HG03159 (cell line): ENCODE data around the gene DDHD1.
"Not testable (repeated sequence)": the region's sequence is repeated elsewhere in the genome, so short reads cannot be mapped to it uniquely, and the experiment has no call there.

ENCODE experiments used
- ATAC-seq: cut with Tn5 transposase; IDR thresholded peaks from one replicate; pipeline ENCODE4 v1.9.1; 2021; ENCODE audit warnings: mild to moderate bottlenecking, moderate library complexity; ENCODE audit not compliant: unreplicated experiment

The DDHD1 gene

DNA sequence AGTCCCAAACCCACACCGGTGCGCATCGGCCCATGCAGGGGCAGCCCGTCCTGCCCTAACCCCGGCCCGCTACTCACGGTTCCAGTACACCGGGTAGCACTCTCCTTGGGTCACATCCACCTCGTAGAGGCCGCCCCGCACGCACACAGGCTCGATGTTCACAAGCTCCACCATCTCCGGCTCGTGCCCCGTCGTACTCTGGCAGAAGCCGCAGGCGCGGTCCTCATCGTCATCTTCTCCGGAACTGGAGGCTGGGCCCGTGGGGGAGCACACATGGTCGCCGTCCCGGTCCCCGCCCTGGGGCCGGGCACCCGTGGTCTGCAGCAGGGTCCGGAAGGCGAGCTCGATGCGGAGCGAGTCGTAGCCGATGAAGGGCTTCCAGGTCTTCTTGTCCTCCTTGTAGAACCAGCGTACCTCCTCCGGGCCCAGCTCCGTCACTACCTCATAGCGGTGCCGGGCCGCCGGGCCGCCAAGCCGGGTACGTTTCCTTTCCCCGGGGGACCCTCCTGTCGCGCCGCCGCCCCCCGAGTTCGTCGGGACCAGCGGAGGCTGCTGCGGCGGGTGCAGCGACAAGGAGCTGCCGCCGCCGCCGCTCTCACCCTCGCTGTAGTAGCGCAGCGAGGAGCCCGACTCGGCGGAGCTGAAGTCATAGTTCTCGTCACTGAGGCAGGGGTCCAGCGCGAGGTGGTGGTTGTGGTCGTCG lies 788 bp downstream of the DDHD1 start:
- ATAC-seq: peak; percentile 28

DNA sequence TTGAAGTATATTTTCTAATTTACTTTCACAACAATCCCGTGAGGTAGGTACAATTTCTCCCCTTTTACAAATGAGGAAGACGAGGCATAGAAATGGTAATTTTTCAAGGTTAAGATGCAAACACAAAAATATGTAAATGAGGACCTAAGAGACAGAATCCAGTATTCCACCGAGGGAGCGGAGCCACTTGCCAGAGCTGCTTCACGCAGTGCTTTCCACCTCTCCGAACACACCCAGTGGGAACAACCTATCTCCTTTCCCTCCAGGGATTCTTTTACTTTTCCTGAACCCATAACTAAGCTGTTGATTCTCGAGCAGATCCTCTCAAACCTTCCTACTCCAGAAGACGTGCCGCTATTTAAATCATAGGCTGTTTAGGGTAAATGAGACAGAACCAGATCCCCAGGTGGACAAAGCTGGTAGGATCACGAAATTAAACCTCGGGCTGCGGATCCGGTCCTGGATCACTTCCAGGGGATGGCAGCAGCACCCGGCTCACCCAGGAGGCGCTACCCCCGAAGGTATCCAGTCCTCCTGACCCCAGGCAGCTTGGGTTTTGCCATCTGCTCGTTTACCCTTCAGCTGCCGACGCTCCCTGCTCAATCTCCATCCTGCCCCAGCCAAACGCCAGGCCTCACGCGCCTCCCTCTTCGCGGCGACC lies 1.5 kb downstream of the DDHD1 start:
- no peak for ATAC-seq

- ATAC-seq: no peak
These were observed 3.3 kb downstream of the DDHD1 start for GRCh38 chr14:53149668-53150316.

GRCh38 chr14:53148671-53149070 lies 4.5 kb downstream of the DDHD1 start:
- ATAC-seq: no peak

GRCh38 chr14:53147893-53148292 lies 5.2 kb downstream of the DDHD1 start:
- ATAC-seq: no peak

DNA sequence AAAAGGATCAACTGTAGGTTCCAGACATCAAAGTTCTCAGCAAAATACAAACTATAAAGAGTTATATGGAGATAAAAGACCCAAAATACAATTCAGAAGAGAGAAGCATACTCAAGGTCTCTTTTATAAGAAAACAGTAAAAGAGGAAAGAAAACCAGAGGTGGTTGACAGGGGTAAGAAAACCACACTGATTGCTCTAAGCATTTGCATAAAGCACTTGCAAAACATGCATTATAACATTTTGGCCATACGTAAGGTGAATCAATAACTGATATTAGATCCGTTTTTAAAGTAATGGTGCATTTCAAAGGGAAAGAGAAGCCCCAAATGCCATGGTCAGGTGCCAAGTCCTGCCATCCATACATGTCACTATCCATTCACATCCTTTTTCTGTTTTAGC lies 5.9 kb downstream of the DDHD1 start:
- peak; percentile 42 for ATAC-seq

DNA sequence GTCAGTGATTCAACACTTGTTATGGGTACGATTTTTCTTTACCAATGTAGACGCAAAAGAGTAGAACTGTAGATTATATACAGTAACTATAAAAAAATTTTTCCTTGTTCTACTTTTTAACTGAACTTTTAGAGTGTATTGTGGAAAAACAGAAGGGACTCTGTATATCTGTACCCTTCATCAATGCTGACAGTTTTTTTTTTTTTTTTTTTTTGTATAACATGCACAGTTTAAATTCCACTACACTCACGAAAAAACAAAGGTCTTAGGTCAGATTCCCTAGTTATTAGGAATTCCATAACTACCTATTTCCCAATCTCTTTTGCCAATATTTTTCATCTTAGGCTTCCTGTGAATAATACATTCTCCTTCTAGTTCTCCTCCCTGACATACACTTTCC lies 6.4 kb downstream of the DDHD1 start:
- no peak for ATAC-seq

GRCh38 chr14:53144244-53144643 lies 8.9 kb downstream of the DDHD1 start:
- ATAC-seq: peak; percentile 69

- ATAC-seq: no peak
These were observed 12.5 kb downstream of the DDHD1 start for GRCh38 chr14:53140585-53140984.

- no peak for ATAC-seq
These were observed 15.4 kb downstream of the DDHD1 start for GRCh38 chr14:53137568-53138203.

- ATAC-seq: not testable (repeated sequence)
These were observed 22.6 kb downstream of the DDHD1 start for GRCh38 chr14:53130491-53130890.

- no peak for ATAC-seq
These were observed 24.7 kb downstream of the DDHD1 start for GRCh38 chr14:53128303-53129028.

- ATAC-seq: no peak
These were observed 25.3 kb downstream of the DDHD1 start for GRCh38 chr14:53127832-53128231.

DNA sequence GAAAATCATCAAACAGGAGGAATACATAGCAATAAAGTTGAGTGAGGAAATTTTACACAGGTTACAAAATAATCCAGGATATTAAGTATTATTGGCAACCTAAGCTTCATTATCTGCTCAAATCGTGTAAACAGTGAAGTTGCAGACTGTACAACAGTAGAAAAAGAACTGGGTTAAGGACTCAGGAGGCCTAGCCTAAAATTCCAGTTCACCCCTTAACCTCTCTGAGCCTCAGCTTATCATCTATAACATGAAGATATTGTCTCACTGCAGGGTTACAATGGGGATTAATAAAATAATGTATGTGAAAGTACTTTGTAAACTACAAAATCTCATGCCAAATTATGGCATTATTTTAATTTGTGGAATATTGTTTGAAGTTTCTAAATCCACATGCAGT lies 26.0 kb downstream of the DDHD1 start:
- ATAC-seq: no peak

DNA sequence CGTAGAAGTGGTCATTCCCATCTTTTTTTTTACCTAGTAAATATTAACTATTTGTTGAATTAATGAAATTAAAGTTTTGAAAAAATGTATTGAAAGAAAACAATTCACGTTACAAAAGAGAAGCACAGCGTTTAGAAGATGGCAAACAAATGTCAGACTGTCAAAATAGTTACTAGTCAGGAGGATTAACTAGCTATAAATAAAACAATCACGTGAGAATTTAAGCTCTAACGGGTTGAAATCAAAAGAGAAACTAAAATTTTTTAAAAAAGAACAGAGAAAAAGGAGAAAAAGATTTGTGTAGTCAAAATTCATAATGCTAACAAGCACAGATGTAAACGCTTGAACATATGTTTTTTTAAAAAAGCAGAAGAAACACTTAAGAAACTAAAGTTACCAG lies 26.4 kb downstream of the DDHD1 start:
- ATAC-seq: peak; percentile 55

GRCh38 chr14:53124786-53125185 lies 28.3 kb downstream of the DDHD1 start:
- ATAC-seq: no peak

DNA sequence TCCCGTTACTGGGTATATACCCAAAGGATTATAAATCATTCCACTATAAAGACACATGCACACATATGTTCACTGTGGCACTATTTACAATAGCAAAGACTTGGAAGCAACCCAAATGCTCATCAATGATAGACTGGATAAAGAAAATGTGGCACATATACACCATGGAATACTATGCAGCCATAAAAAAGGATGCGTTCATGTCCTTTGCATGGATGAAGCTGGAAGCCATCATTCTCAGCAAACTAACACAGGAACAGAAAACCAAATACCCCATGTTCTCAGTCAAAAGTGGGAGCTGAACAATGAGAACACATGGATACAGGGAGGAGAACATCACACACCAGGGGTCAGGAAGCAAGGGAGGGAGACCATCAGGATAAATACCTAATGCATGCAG lies 31.7 kb downstream of the DDHD1 start:
- not testable (repeated sequence) for ATAC-seq

- not testable (repeated sequence) for ATAC-seq
These were observed 35.6 kb downstream of the DDHD1 start for GRCh38 chr14:53117479-53117878.

DNA sequence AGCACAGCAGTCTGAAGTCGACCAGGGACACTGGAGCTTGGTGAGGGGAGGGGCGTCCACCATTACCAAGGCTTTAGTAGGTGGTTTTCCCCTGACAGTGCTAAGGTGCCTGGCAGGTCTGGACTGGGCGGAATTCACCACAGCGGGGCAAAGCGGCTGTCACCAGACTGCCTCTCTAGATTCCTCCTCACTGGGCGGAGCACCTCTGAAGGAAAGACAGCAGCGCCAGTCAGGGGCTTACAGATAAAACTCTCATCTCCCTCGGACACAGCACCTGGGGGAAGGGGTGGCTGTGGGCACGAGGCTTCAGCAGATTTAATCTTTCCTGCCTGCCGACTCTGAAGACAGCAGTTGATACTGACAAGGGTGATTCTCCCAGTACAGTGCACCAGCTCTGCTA lies 39.1 kb downstream of the DDHD1 start:
- ATAC-seq: no peak

DNA sequence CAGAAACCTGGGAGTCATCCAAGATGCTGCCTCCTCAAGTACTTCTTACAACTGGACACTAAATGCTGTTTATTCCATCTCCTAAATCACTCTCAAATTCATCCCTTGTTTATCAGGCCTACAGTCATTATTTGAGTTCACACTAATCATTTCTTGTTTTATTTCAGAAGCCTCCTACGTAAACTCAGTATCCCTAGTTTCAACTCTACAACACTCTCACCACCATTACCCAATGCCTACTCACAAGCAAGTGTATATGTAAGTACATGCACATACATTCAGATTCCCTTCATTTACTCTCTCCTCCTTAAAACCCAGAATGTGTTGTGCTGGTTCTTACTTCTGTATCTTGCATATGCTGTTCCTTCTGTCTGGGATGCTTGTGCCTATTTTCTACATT lies 43.0 kb downstream of the DDHD1 start:
- ATAC-seq: no peak
